Activated T-helper 1 cell treated with anti-CD3 and anti-CD28 coated beads, Interleukin-12 subunit alpha, Interleukin-12 subunit beta, Interleukin-2, Interleukin-4 antibody, amounts not matched to agents 30 ng/mL and 10 ng/mL and 1 ng/mL, durations not matched to agents 14 hours and 24 hours and 36 hours (primary cell): Measurements from ENCODE around the gene DHRSX. TPM values are rescaled to one million over a fixed set of nuclear protein-coding genes. Genes with fewer than 3 reads are reported as not detected.
"Not testable (repeated sequence)": the region's sequence is repeated elsewhere in the genome, so short reads cannot be mapped to it uniquely, and the experiment has no call there.

Experiments
- DNase-seq: peaks from one replicate; pipeline ENCODE4 v3.0.0; 2021; ENCODE audit warnings: low spot score
- H3K27ac Mint-ChIP-seq: one replicate; pipeline ENCODE4 v1.8.0; 2021; ENCODE audit warnings: mild to moderate bottlenecking, mixed read lengths
- H3K27me3 Mint-ChIP-seq: one replicate; pipeline ENCODE4 v1.8.0; 2022; ENCODE audit warnings: mild to moderate bottlenecking, moderate library complexity, mixed read lengths; ENCODE audit not compliant: insufficient read depth
- H3K36me3 Mint-ChIP-seq: one replicate; pipeline ENCODE4 v1.8.0; 2021; ENCODE audit warnings: low read depth, mixed read lengths
- H3K4me1 Mint-ChIP-seq: one replicate; pipeline ENCODE4 v1.8.0; 2021; ENCODE audit warnings: low read depth, mixed read lengths
- H3K4me3 Mint-ChIP-seq: one replicate; pipeline ENCODE4 v1.8.0; 2021; ENCODE audit warnings: mild to moderate bottlenecking, moderate library complexity, mixed read lengths
- H3K9me3 Mint-ChIP-seq: one replicate; pipeline ENCODE4 v1.8.0; 2021; ENCODE audit warnings: mixed read lengths
- intact Hi-C: fragments of 100-400 bp; cut with micrococcal nuclease; formaldehyde crosslinking; loops from one replicate; pipeline ENCODE4 v1.15.1; 2024
- total RNA-seq: library from RNA; stranded (reverse); gene quantifications from 2 replicates; pipeline ENCODE4 v1.2.3, GENCODE V29; 2022

Gene DHRSX
- total RNA-seq, 1 donor from 2014 or later, result 26.3 TPM

DNA sequence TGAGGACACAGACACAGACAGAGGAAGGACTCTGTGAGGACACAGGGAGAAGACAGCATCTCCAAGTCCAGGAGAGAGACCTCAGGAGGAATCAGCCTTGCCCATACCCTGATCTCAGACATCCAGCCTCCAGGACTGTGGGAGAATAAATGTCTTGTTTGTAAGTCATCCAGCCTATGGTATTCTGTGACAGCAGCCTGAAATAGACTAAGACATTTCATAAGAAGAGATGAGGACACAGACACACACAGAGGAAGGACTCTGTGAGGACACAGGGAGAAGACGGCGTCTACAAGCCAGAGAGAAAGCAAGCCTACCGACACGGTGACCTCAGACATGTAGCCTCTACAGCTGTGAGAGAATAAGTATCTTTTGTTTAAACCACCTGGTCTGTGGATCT is 112.1 kb downstream of the DHRSX start:
- intact Hi-C loops, result no loop called here
- H3K27ac Mint-ChIP-seq, result no peak overlapping the region
- H3K4me3 Mint-ChIP-seq, result no peak overlapping the region

GRCh38 chrX:2387614-2388239 is 113.0 kb downstream of the DHRSX start:
- Mint-ChIP-seq H3K27me3 (no peaks in the 10 kb centered on the region), H3K36me3 (peaks cover 16% of the 10 kb centered on the region), H3K9me3 (peaks cover 12% of the 10 kb centered on the region), H3K4me1 (no peaks in the 10 kb centered on the region), H3K27ac (no peak overlapping the region), H3K4me3 (no peak overlapping the region)
- no peak for DNase-seq
- intact Hi-C loops, result no loop called here

More for the DNA sequence above, 112.1 kb downstream of the DHRSX start:
- no peaks in the 10 kb centered on the region for H3K27me3 Mint-ChIP-seq
- no peaks in the 10 kb centered on the region for H3K4me1 Mint-ChIP-seq
- DNase-seq, result no peak
- peaks cover 12% of the 10 kb centered on the region for H3K9me3 Mint-ChIP-seq
- peaks cover 16% of the 10 kb centered on the region for H3K36me3 Mint-ChIP-seq

DNA sequence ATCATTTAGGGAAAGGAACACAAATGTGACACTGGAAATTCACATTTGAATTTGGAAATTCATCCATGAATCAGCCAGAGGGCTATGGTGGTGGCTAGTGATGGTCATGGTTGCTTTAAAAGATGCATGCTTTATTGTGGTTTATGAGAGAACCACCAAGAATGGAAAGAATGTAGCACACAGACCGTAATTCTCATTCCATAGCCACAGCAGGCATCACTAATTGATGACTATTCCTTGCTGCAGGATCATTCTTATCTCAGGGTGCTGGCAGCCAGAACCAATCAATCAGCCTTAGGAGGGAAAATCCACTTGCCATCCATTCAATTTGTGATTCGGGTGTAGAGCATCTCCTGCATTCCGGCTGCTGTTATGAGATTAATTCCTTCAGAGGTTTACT is 115.6 kb downstream of the DHRSX start:
- no peaks in the 10 kb centered on the region for H3K27me3 Mint-ChIP-seq

DNA sequence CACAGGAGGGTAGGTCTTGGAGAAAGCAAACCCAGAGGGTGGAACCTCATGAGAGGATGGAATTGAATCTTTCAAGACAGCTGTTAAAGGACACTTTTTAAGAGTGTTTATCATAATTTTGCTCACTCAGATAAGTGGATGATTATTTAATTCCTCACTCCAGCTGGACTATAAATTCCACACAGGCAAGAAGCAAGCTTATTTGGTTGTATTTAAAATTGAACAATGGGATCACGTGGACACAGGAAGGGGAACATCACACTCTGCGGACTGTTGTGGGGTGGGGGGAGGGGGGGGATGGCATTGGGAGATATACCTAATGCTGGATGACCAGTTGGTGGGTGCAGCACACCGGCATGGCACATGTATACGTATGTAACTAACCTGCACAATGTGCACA is 116.3 kb downstream of the DHRSX start:
- no peak for DNase-seq
- H3K4me3 Mint-ChIP-seq, result no peak overlapping the region
- peaks cover 4% of the 10 kb centered on the region for H3K9me3 Mint-ChIP-seq
- intact Hi-C loops, result no loop called here
- H3K36me3 Mint-ChIP-seq, result peaks cover 4% of the 10 kb centered on the region
- H3K27ac Mint-ChIP-seq, result no peak overlapping the region
- no peaks in the 10 kb centered on the region for H3K4me1 Mint-ChIP-seq
- no peaks in the 10 kb centered on the region for H3K27me3 Mint-ChIP-seq

More for the DNA sequence above, 115.6 kb downstream of the DHRSX start:
- Mint-ChIP-seq H3K4me1 (no peaks in the 10 kb centered on the region), H3K36me3 (peaks cover 4% of the 10 kb centered on the region), H3K27ac (no peak overlapping the region), H3K9me3 (peaks cover 4% of the 10 kb centered on the region), H3K4me3 (no peak overlapping the region)
- intact Hi-C loops, result no loop called here
- no peak for DNase-seq

GRCh38 chrX:2383735-2384134 is 117.0 kb downstream of the DHRSX start:
- Mint-ChIP-seq H3K4me1 (no peaks in the 10 kb centered on the region), H3K4me3 (no peak overlapping the region), H3K9me3 (peaks cover 9% of the 10 kb centered on the region), H3K27me3 (no peaks in the 10 kb centered on the region), H3K27ac (no peak overlapping the region), H3K36me3 (peaks cover 3% of the 10 kb centered on the region)
- intact Hi-C loops, result no loop called here
- DNase-seq, result no peak

DNA sequence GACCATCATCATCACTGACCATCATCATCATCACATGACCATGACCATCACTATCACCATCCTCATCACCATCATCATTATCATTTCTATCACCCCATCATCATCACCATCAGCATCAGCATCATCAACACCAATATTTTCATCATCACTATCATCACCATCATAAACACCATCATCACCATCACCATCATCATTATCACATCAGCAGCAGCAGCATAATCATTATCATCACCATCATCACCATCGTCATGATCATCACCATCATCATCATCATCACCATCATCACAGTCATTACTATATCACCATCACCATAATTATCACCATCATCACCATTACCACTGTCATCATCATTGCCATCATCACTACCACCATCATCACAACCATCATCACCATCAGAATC is 117.6 kb downstream of the DHRSX start:
- H3K4me3 Mint-ChIP-seq, result no peak overlapping the region
- no peak overlapping the region for H3K27ac Mint-ChIP-seq
- no peaks in the 10 kb centered on the region for H3K36me3 Mint-ChIP-seq
- H3K4me1 Mint-ChIP-seq, result no peaks in the 10 kb centered on the region
- no peak for DNase-seq
- H3K9me3 Mint-ChIP-seq, result peaks cover 9% of the 10 kb centered on the region
- H3K27me3 Mint-ChIP-seq, result no peaks in the 10 kb centered on the region
- intact Hi-C loops, result no loop called here

- H3K4me3 Mint-ChIP-seq, intact Hi-C loops, H3K9me3 Mint-ChIP-seq, DNase-seq, H3K36me3 Mint-ChIP-seq, H3K4me1 Mint-ChIP-seq, H3K27ac Mint-ChIP-seq, H3K27me3 Mint-ChIP-seq: not testable (repeated sequence)
Measured at GRCh38 chrX:2382433-2383048, 118.2 kb downstream of the DHRSX start.

GRCh38 chrX:2376166-2376565 is 124.6 kb downstream of the DHRSX start:
- H3K4me3 Mint-ChIP-seq, result no peak overlapping the region
- DNase-seq, result no peak
- H3K9me3 Mint-ChIP-seq, result peaks cover 9% of the 10 kb centered on the region
- H3K27me3 Mint-ChIP-seq, result no peaks in the 10 kb centered on the region
- H3K4me1 Mint-ChIP-seq, result peaks cover 4% of the 10 kb centered on the region
- H3K27ac Mint-ChIP-seq, result no peak overlapping the region
- intact Hi-C loops, result no loop called here
- H3K36me3 Mint-ChIP-seq, result peaks cover 3% of the 10 kb centered on the region

DNA sequence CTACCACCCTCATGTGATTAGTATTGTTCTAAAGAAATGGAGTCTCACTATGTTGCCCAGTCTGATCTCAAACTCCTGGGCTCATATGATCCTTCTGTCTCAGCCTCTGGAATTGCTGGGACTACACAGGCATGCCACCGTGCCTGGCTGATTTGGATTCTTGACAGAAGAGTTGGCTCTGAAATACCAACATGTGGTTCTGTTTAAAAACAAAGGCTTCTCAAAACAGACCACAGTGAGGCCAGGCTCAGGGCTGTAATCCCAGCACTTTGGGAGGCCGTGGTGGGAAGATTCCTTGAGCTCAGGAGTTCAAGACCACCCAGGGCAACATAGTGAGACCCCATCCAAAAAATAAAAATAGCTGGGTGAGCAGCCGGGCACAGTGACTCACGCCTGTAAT is 126.7 kb downstream of the DHRSX start:
- Mint-ChIP-seq H3K4me1 (peaks cover 4% of the 10 kb centered on the region), H3K36me3 (peaks cover 6% of the 10 kb centered on the region), H3K9me3 (peaks cover 3% of the 10 kb centered on the region), H3K4me3 (no peak overlapping the region), H3K27me3 (no peaks in the 10 kb centered on the region), H3K27ac (no peak overlapping the region)
- intact Hi-C loops, result no loop called here
- no peak for DNase-seq

- intact Hi-C loops, result no loop called here
- Mint-ChIP-seq H3K9me3 (no peaks in the 10 kb centered on the region), H3K36me3 (peaks cover 6% of the 10 kb centered on the region), H3K4me3 (no peak overlapping the region), H3K27me3 (no peaks in the 10 kb centered on the region), H3K4me1 (peaks cover 4% of the 10 kb centered on the region), H3K27ac (no peak overlapping the region)
- DNase-seq, result no peak
Measured at GRCh38 chrX:2373615-2374014, 127.2 kb downstream of the DHRSX start.

DNA sequence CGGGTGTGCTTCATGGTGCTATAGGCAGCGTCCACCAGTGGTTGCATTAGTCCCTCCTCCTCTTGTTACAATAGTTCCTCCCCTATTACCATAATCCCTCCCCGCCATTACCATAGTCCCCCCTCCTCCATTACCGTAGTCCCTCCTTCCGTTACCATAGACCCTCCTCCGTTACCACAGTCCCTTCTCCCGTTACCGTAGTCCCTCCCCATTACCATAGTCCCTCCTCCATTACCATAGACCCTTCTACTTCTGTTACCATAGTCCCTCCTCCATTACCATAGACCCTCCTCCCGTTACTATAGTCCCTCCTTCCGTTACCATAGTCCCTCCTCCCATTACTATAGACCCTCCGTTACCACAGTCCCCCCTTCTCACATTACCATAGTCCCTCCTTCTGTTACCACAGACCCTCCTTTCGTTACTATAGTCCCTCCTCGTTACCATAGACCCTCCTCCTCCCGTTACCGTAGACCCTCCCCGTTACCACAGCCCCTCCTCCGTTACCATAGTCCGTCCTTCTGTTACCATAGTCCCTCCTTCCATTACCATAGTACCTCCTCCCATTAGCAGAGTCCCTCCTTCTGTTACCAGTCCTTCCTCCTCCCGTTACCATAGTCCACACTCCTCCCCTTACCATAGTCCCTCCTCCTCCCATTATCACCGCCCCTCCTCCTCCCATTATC is 129.6 kb downstream of the DHRSX start:
- Mint-ChIP-seq H3K36me3 (peaks cover 6% of the 10 kb centered on the region), H3K27me3 (no peaks in the 10 kb centered on the region), H3K9me3 (no peaks in the 10 kb centered on the region), H3K4me3 (no peak overlapping the region), H3K4me1 (peaks cover 4% of the 10 kb centered on the region), H3K27ac (no peak overlapping the region)
- intact Hi-C loops, result no loop called here
- DNase-seq, result no peak

- peaks cover 8% of the 10 kb centered on the region for H3K36me3 Mint-ChIP-seq
- peaks cover 6% of the 10 kb centered on the region for H3K9me3 Mint-ChIP-seq
- intact Hi-C loops, result no loop called here
- no peak for DNase-seq
- H3K27me3 Mint-ChIP-seq, result no peaks in the 10 kb centered on the region
- H3K27ac Mint-ChIP-seq, result no peak overlapping the region
- H3K4me1 Mint-ChIP-seq, result peaks cover 4% of the 10 kb centered on the region
- no peak overlapping the region for H3K4me3 Mint-ChIP-seq
Measured at GRCh38 chrX:2370456-2370855, 130.3 kb downstream of the DHRSX start.

GRCh38 chrX:2369206-2369605 is 131.6 kb downstream of the DHRSX start:
- Mint-ChIP-seq H3K9me3 (peaks cover 16% of the 10 kb centered on the region), H3K36me3 (peaks cover 15% of the 10 kb centered on the region), H3K4me3 (no peak overlapping the region), H3K27me3 (no peaks in the 10 kb centered on the region), H3K4me1 (peaks cover 4% of the 10 kb centered on the region), H3K27ac (no peak overlapping the region)
- no peak for DNase-seq
- intact Hi-C loops, result no loop called here
